ENCODE measurements around the gene DYNC2LI1.

DNA sequence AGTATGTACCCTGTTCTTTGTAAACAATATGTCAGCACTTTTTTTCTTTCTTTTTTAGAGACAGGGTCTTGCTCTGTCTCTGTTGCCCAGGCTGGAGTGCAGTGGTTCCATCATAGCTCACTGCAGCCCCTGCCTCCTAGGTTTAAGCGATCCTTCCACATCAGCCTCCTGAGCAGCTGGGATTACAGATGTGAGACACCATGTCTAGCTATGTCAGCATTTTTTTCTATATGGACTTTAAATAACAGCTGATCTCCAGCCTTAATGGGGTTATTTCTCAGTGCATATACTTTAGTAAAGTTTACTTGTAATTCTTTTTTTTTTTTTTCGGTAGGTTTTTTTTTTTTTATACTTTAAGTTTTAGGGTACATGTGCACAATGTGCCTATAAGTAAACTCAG is 38.2 kb downstream of the DYNC2LI1 start:
- TF ChIP-seq ZNF530 (tag by site-specific recombination; IDR thresholded peaks at IDR 0.05; ENCODE audit: low read depth), result no peak
- no peak for TF ChIP-seq ZNF623 (tag by site-specific recombination; IDR thresholded peaks at IDR 0.05)
- TF ChIP-seq, protein P1, sequence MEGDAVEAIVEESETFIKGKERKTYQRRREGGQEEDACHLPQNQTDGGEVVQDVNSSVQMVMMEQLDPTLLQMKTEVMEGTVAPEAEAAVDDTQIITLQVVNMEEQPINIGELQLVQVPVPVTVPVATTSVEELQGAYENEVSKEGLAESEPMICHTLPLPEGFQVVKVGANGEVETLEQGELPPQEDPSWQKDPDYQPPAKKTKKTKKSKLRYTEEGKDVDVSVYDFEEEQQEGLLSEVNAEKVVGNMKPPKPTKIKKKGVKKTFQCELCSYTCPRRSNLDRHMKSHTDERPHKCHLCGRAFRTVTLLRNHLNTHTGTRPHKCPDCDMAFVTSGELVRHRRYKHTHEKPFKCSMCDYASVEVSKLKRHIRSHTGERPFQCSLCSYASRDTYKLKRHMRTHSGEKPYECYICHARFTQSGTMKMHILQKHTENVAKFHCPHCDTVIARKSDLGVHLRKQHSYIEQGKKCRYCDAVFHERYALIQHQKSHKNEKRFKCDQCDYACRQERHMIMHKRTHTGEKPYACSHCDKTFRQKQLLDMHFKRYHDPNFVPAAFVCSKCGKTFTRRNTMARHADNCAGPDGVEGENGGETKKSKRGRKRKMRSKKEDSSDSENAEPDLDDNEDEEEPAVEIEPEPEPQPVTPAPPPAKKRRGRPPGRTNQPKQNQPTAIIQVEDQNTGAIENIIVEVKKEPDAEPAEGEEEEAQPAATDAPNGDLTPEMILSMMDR (tag by site-specific recombination; IDR thresholded peaks at IDR 0.05), result no peak

All from HEK293 (cell line).